Muscle of arm (tissue), 12 donors: ENCODE results near the gene SMG6. TPM values are rescaled to one million over a fixed set of nuclear protein-coding genes. Genes with fewer than 3 reads are reported as not detected.
"Not testable (repeated sequence)": the region's sequence is repeated elsewhere in the genome, so short reads cannot be mapped to it uniquely, and the experiment has no call there.

ENCODE experiments used
- DNase-seq: peaks from one replicate; pipeline ENCODE4 v3.0.0-alpha.2; 2013
- polyA plus RNA-seq, 12 donors: library from polyadenylated mRNA; unstranded; fragments of 120-200 nt; gene quantifications; one replicate each; pipeline ENCODE4 v1.2.1, GENCODE V29; 2013; ENCODE audit not compliant: insufficient read length in 12 of 12

The SMG6 gene
- polyA plus RNA-seq, 12 donors: 12.2 to 33.6 (median 18.2) TPM; not detected in 1

DNA sequence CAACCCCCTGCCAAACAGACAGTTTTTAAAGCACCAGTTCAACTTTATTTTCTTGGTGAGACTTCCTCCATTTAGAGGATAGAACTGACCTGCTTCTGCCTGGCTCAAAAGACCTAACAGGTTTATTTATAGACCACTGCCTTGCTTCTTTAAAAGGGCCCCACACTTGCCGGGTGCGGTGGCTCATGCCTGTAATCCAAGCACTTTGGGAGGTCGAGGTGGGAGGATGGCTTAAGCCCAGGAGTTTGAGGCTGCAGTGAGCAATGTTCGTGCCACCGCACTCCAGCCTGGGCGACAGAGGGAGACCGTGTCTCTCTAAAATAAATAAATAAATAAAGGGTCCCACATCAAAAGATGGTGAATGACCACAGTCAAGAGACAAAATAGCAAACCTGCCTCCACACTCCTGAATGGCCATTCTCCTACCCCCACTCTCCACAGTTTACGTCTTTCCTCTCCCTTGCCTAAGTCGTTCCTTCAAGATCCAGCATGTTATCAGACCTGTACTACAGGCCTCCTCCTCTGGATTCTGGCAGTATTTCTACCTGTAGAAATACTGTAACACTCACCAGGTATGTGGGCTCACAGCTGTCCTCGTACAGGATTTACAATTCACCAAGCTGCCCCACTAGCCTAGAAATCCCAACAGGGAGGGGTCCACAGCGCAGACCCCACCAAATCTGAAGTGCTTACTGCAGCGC, 95.6 kb downstream of the SMG6 start:
- DNase-seq: no peak

DNA sequence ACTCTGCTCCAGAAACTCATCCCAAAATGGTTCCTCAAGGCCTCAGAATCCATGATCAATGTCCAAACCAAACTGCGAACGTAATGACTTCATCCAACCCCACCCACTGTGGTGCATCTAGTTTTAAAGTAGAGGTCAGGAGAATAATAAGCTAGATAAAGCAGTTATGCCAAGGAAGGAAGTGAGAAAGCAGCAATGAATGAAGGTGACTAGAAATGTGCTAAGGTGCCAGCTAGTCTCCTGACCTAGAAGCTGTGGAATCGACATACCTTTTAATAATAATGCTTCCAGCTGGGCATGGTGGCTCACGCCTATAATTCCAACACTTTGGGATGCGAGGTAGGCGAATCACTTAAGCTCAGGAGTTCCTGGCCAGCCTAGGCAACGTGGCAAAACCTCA, 99.2 kb downstream of the SMG6 start:
- no peak for DNase-seq

DNA sequence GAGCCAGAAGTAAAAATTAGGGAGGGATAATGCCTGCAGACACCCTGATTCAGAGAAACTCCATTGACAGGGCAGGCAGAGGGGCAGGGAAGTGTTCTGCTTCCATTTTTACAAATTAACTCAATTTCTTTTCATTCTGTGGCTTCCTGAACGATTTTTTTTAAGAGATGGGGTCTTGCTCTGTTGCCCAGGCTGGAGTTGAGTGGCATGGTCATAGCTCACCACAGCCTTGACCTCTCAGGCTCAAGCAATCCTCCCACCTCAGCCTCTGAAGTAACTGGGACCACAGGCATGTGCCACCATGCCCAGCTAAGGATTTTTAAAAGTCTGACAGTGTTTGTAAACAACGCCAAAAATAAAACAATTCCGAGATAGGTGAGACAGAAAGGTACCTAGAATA, 99.8 kb downstream of the SMG6 start:
- DNase-seq: no peak

DNA sequence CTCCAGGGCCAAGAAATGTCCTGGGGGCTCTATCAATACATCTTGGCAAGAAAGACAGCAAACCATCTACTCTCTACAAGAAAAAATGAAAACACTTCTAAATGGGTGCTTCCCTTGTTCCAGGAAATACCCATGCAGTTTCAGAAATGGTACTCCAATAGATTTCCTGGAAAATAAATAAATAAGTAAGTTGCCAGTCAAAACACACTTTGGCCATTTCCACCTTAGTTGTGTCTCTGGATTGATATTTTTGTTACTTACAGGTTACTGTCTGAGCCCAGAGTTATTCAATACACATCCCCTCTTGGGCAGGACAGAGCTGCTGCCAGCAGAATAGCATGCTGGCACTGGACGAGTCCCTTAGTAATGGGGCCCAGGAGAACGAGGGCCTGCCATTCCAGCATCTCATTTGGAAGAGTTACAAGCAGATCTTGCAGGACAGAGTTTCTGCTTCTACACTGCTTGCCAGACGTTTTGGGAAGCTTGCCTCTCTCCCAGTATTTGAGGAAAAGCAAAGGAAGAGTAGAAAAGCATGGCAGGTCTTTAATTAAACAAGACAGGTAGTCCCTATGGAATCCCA, 100.5 kb downstream of the SMG6 start:
- no peak for DNase-seq

DNA sequence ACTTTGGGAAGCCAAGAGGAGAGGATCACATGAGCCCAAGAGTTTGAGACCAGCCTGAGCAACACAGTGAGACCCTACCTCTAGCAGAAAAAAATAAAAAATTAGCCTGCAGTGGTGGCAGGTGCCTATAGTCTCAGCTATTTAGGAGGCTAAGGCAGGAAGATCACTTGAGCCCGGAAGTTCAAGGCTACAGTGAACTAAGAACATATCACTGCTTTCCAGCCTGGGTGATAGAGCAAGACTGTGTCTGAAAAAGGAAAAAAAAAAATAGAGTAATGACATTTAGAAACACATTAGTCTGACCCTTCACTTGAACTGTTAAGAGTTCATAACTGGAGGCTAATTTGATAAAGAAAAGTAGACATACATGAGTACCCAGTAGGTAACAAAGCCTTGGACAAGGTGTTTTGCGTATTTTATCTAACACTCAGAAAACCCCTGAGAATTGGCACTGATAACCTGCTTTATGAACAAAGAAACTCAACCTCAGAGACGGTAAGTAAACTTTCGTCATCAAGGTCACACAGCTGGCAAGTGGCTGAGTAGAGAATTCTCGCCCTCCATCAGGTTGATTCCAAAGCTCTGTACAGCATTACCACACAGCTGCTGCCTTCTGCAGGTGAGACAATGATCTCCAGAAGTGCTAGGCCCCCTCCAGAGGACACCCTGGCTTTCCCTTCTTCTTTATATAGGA, 101.1 kb downstream of the SMG6 start:
- DNase-seq: no peak

DNA sequence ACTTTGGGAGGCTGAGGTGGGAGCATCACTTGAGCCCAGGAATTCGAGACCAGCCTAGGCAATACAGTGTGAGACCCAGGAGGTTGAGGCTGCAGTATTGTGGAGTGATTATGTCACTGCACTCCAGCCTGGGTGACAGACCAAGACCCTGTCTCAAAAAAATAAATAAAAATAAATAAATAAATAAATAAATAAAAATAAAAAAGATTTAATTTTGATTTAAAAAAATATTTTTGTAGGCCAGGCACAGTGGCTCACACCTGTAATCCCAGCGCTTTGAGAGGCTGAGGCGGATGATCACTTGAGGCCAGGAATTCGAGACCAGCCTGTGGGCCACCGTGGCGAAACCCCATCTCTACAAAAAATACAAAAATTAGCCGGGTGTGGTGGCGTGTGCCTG, 104.2 kb downstream of the SMG6 start:
- DNase-seq: not testable (repeated sequence)

DNA sequence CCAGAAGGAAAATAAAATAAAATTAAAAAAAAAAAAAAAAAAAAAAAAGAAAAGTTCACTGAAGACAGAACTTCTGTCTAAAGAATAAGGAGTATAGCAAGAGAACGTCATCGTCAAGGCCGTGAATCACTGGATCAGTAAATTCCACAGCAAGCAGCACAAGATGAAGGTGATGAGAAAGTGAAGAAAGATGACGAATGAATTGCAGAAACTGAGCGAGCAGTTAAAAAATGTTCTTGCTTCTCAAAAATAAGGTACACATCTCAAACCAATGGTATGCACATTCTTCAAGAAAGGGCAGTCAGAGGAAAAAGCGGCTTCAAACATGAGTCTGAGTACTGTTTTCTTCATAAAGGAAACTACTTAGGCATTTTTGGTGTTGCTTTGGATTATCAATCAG, 104.7 kb downstream of the SMG6 start:
- no peak for DNase-seq

DNA sequence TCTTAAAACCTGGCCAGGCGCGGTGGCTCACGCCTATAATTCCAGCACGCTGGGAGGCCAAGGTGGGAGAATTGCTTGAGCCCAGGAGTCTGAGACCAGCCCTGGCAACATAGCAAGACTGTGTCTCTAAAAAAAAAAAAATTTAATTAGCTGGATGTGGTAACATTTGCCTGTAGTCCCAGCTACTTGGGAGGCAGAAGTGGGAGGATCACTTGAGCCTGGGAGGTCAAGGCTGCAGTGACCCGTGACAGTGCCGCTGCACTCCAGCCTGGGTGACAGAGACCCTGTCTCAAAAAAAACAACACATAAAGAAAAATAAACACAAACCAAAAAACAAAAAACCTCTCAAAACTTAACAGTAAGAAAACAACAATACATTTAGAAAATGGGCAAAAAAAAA, 106.3 kb downstream of the SMG6 start:
- no peak for DNase-seq

DNA sequence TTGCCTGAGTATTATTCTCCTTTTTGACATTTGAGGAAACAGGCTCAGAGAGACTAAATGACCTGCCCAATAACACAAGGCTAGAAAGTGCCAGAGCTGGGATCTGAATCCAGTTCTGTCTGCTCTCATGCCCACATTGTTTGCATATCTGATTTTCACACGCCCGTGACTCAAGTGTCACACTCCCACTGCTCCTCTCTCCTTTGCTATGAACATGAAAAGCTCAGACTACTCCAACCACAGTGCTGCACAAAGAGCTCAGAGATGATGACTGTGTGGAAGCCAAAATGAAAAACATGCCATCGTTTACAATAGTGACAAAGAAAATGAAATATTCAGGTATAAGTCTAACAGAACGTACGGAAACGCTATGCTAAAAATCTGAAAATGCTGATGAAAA, 107.9 kb downstream of the SMG6 start:
- DNase-seq: no peak

DNA sequence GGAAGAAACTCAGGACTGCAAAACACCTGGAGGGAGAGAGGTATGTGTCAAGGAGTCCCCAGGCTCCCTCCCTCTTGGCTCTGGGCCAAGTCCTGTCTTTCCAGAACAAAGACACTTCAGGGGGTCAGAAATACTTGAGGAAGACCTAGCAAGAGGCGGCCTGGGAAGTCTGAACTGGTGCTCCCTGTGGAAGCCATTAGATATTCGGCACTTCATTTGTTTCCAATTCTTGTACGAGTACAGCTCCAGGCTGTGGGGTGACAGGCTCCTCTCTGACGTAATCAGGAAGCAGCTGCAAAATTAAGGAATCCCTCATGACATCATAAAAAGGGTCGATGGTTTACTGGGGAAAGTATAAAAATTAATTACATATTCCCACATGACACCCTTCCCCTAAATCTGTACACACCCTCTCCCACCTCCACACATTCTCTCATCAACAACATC, 108.7 kb downstream of the SMG6 start:
- no peak for DNase-seq

DNA sequence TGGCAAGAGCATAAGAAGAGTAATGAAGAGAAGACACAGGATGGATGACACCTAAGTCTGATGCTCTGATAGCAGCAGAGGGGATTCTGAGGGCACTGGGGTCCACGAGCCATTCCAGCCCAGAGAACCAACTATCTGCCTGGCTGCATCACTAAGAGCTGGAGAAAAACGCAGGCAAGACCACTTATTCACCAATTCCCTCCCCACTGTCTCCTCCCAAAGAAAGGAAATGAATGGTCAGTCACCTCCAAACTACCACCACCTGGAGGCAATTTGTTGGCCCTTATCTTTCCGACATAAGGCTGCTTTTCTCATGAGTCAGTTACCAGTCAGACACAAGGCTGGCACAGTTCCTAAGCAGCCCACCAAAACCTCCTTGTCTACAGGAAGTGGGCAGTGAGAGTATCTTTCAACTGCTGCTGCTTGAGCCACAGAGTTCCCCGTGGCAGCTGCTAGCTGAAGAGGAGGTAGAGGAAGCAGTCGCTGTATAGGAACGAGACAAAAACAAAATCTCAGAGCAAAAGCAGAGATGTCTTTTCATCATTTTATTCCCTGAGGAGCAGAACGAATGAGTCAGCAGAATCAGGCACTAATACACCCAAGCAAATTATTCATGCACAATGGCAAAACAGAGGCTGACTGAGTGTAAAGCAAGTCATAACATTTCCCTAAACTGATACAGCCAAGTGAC, 111.1 kb downstream of the SMG6 start:
- DNase-seq: no peak

DNA sequence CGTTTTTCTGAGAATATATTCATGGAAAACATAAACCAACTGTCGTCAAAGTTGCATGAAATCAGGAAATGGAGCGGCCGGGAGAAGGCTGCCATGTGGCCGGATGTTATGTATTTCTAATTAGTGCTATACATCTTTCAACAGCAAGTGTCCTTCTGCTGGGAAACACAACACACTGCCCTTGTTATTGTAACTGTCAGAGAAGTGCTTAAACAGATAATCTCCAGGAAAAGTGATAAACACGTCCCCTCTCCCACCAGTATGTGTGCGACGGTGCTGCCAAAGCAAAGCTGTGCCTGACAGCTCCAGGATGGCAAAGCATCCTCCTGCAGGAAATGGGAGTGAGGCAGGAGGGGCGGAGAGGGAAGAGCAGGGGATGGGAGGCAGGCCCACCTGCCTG, 111.8 kb downstream of the SMG6 start:
- no peak for DNase-seq

DNA sequence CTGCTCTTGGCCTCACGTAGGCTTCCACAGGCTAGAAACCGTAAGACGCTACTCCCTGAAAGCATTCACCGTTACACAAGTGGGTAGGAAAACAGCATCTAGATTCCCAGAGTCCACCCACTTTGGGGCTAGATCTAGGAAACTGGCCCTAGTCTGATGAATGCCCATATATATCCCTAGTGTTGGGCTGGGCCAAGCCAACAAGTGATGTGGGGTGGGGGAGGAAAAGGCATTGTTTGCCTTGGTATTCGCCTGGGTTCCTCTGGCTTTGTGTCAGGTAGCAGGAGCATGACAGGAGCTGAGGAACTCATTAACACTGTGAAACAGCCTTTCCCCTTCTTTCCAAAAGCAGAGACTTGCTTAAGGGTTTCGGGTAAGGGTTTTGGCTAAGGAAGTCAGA, 112.4 kb downstream of the SMG6 start:
- DNase-seq: no peak

DNA sequence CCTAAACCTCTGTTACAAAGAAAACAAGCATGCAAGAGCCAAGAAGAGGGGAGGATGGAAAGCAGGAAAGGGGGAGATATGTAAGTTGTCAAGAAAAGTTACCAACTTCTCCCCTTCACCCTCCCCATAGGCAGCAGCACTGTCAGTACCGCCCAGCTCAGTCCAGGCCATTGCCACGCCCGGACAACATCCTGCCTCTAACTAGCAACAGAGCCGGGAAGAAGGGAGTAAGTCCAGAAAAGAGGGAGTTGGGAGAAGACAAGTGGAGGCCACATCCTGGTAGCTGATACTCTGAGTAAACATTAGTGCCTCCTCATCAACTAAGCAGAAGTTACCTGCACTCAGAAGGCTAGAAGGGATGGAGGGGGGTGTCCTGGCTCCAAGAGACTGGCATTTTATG, 113.6 kb downstream of the SMG6 start:
- DNase-seq: no peak

DNA sequence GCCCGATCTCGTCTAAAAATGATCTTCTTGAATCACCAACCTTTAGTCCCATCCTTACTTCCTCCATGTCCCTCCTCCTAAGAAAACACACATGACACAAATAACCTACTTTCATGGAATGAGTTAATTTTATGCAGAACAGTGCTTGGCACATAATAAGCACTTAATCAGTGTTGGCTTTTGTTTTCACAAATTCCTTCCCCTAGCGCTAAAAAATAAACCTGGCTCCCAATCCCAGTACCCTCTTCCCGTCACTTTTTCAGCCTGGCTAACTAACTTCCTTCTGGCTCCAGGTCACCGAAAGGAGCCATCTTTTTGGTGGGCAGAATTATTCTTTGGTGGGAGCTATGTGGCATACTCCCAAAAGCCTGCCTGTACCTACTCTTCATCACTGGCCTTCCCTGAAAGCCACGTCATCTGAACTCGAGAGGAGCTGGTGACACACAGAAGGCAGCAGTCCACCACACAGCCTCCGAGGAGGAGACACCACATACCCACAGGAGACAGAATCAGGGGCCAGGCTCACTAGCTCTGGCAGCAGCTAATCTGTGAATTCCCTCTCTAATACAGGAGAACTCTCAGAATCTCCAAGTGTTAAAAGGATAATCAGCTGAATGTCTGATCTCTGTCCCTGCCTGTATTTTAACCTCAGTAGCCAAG, 114.5 kb downstream of the SMG6 start:
- no peak for DNase-seq

DNA sequence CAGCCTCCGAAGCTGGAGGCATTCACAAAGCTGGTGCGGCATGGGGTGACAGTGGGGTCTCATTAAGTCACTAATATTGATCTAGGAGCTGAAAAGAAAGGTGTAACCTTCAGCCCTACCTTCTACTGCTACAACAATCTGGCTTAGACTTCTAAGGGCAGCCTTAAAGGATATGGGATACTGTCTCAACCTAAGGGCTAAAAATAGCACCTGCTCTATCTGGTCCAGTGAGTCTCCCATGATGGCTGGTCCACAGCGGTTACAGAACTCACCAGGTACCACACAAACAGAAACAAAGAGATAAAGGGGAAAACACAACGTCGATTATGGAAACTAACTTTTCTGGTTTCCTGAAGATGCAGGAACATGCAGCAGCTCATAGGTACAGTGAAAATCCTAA, 115.8 kb downstream of the SMG6 start:
- no peak for DNase-seq

DNA sequence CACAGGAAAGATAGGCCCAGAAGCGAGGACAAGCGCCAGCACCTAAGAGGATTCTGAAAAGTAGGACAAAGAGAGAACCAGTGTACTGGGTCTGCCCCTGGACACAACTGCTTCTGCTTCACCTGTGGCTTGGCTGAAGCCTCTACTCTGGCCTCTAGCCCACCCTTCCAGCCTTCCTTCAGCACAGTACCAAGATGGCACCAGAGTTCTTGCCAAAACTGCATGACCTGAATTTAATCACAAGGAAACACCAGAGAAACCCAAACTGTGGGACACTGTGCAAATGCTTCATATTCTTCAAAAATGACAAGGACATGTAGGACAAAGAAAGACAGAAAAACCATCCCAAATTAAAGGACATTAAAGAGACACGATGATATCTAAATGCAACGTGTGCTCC, 116.6 kb downstream of the SMG6 start:
- no peak for DNase-seq

DNA sequence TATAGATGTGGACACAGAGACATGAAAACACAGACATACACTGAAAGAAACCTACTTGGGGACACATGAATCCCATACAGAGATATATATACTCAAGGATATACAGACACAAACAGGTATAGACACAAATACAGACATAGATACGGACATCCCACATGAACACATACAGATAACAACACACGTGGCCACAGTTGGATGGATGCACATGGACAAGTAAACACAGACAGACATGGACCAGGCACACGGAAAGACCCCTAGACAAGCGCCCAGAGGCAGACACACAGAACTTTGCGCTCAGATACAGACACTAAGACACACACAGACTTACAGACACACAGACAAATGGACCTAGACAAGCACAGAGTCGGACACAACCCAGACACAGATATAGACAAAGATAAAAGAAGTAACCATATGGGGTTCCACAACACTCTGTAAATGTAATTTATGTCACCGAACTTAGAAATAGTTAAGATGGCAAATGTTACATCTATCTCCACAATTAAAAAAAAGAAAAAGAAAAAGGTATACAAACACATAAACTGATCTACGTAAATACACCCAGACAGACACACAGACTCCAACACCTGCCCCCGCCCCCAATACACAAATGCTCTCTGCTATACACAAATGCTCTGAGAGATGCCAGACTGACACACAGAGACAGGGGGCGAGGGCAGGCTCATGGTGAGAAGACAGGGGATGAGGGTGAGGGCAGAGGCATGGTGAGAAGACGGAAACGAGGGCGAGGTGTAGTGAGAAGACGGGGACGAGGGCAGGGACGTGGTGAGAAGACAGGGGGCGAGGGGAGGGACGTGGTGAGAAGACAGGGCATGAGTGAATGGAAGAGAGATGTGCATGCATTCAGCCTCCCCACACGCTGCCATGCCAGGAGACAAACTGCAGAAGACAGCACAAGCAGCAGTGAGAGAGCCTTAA, 118.3 kb downstream of the SMG6 start:
- no peak for DNase-seq

DNA sequence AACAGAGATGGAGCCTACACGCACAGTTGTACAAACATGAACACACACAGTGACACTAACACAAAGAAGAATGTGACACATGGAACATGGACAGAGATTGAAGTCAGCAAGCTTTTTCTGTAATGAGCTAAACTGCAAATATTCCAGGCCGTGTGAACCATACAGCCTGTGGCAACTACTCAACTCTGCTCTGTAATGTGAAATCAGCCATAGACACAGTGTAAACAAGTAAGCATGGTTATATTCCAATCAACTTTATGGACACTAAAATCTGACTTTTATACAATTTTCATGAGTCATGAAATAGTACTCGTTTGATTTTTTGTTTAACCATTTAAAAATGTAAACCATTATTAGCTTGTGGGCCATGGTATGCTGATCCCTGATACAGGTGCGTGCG, 120.2 kb downstream of the SMG6 start:
- no peak for DNase-seq

DNA sequence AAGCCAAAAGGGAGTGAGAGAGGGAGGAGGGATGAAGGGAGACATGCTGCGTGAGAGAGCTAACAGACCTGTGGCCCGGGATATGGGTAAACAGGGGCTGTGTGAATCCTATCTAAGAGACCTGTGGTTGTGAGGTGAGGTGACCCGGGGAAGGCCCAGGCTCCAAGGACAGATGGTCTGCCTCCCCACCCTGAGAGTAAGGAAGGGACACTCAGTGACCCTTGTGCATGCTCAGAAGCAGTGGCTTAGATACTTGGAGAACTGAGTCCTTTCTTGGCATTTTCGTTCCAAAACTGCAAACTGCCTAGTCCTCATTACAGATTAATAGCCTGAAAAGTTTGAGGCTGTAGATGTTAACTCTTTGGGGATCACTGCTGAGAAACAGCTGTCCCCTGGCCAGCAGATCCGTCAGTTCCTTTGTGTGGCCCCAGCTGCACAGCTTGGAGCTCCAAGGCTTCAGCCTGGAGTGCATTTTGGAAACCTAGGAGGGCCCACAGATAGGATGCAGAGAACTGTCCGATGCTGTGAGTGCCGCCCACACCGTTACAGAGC, 121.6 kb downstream of the SMG6 start:
- DNase-seq: peak; percentile 64
